ENCODE data around the gene EFCAB12.

Gene EFCAB12

DNA sequence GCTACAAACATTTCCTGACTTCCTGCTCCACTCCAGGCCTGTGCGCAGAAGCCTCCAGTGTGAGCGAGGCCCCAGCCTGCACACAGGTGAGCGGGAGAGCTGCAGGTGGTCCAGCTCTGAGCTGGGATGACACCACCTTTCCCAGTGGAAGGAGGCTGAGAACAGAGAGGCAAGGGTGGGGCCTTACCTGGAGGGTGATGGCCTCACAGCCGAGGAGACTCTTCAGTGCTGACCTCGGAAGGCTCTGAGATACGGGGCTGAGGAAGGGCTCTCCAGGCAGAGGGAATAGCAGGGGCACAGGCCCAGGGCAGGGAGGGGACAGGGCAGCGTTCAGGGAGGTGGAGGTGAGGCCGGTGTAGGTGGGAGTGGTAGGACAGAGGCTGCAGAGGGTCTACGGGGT is 70.8 kb downstream of the EFCAB12 start:
- Histone ChIP-seq H3K4me1 (ENCODE audit: insufficient read depth, insufficient read length) (peaks cover 14% of the 10 kb centered on the region), H3K36me3 (ENCODE audit: insufficient read depth, insufficient read length, low read length) (no peaks in the 10 kb centered on the region), H3K4me3 (ENCODE audit: insufficient read length, low read depth) (no peak overlapping the region), H3K9me3 (ENCODE audit: insufficient read depth, low read length) (no peaks in the 10 kb centered on the region; the same call in 1 of the 2 replicates), H3K9ac (ENCODE audit: insufficient read length, low read depth) (no peak overlapping the region), H3K27me3 (ENCODE audit: insufficient read depth, insufficient read length) (no peaks in the 10 kb centered on the region)
- no peak for DNase-seq (ENCODE audit: low read depth, low spot score)
- TF ChIP-seq SUZ12 (IDR thresholded peaks at IDR 0.05; ENCODE audit: extremely low read depth, insufficient read depth, insufficient read length) (no peak), YY1 (IDR thresholded peaks at IDR 0.05; ENCODE audit: insufficient read depth, insufficient read length) (no peak), ZNF274 (IDR thresholded peaks at IDR 0.05; ENCODE audit: low read depth, low read length) (no peak)

DNA sequence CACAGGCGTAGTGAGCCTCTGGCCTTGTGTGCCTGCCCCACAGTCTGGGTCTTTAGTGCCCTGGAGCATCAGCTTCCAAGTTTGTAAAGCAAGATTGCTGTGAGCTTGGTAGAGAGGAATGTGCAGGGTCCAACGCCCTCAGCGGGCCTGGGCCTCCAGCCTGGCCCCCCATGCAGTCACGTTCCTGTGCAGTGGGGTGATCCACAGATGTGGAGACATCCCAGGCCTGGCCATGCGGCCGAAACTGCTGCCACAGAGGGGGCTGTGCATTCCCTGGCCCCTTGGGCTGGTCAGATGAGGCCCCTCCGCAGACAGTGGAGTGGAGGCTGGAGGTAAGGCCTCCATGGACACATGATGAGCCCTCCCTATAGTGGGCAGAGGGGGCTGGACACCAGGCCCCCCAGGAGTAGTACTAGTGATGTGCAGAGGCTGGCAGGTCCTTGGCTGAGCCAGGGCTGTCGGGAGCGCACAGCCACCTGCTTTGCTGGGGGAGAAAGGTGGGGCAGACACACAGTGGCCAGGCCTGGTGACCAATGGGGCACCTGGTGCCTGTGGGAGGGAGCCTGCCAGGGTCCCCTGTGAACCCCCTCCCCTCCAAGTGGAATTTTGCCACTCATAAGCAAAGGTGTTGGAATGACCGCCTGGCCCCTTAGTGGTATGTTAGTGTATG is 71.5 kb downstream of the EFCAB12 start:
- peaks cover 17% of the 10 kb centered on the region for H3K4me1 ChIP-seq (ENCODE audit: insufficient read depth, insufficient read length)
- DNase-seq (ENCODE audit: low read depth, low spot score): no peak
- H3K27me3 ChIP-seq (ENCODE audit: insufficient read depth, insufficient read length): no peaks in the 10 kb centered on the region
- H3K4me3 ChIP-seq (ENCODE audit: insufficient read length, low read depth): no peak overlapping the region
- H3K9me3 ChIP-seq (ENCODE audit: insufficient read depth, low read length): no peaks in the 10 kb centered on the region; the same call in 1 of the 2 replicates
- H3K36me3 ChIP-seq (ENCODE audit: insufficient read depth, insufficient read length, low read length): no peaks in the 10 kb centered on the region
- TF ChIP-seq YY1 (IDR thresholded peaks at IDR 0.05; ENCODE audit: insufficient read depth, insufficient read length) (no peak), SUZ12 (IDR thresholded peaks at IDR 0.05; ENCODE audit: extremely low read depth, insufficient read depth, insufficient read length) (no peak), ZNF274 (IDR thresholded peaks at IDR 0.05; ENCODE audit: low read depth, low read length) (no peak)
- H3K9ac ChIP-seq (ENCODE audit: insufficient read length, low read depth): no peak overlapping the region

DNA sequence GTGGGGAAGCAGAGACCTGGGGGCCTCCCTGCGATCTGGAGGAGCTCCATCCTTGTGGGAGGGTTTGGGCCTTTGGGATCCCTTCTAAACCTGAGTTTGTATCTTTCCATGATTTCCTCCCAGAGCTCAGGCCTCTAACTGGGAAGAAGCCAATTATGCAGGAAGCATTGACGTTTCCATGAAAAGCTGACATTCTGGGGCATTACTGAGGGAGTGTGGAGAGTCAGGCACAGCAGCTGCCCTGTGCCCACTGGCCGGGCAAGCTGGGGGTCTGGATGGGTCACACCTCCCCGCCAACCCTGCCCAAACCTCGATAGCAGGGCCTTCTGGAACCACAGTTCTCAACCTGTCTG is 74.9 kb downstream of the EFCAB12 start:
- Histone ChIP-seq H3K4me3 (ENCODE audit: insufficient read length, low read depth) (no peak overlapping the region), H3K9me3 (ENCODE audit: insufficient read depth, low read length) (no peaks in the 10 kb centered on the region), H3K4me1 (ENCODE audit: insufficient read depth, insufficient read length) (peaks cover 11% of the 10 kb centered on the region), H3K27me3 (ENCODE audit: insufficient read depth, insufficient read length) (no peaks in the 10 kb centered on the region), H3K36me3 (ENCODE audit: insufficient read depth, insufficient read length, low read length) (no peaks in the 10 kb centered on the region), H3K9ac (ENCODE audit: insufficient read length, low read depth) (no peak overlapping the region)
- TF ChIP-seq ZNF274 (IDR thresholded peaks at IDR 0.05; ENCODE audit: low read depth, low read length) (no peak), YY1 (IDR thresholded peaks at IDR 0.05; ENCODE audit: insufficient read depth, insufficient read length) (no peak)
- DNase-seq (ENCODE audit: low read depth, low spot score): no peak

DNA sequence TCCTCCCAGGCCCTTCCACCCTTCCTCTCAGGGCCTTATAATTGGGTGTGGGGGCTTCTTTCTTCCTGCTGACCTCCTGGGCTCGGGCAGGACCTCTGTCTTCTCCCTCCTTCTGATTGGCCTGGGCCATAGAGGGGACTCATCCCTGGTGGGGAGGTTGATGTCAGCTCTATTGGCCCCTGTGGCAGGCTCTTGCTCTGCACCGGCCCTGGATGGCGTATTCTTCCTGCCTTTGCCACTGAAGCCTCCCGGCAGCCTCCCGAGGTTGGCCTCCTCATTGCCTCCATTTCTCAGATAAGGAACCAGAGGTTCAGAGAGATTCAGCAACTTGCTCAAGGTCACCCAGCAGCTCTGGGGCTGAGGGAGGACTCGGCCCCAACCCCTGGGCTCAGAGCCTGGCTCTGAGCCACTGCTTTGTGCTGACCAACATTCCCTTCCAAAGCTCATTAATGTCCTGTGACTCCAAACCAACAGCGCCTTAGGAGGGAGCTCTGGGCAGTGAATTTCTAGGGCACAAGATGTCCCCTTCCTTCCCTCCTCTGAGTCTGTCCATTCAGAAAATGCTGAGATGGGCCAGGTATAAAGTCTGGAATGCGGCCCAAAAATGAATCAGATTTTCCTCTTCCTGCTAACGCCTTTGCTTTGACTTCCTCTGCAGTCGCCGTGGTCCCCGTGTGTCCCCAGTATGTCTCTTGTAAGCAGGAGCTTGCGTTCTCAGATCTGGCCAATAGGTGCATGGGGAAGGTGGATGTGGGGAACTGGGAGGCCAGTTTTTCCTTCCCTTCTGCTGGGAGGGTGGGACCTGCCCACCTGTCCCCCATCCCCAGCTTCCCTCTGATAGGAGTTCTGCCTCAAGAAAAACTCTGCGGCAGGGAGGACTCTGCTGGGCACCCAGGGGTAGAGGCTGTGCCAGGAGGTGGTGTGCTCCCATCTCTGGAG is 75.5 kb downstream of the EFCAB12 start:
- TF ChIP-seq ZNF274 (IDR thresholded peaks at IDR 0.05; ENCODE audit: low read depth, low read length) (no peak), YY1 (IDR thresholded peaks at IDR 0.05; ENCODE audit: insufficient read depth, insufficient read length) (no peak), SUZ12 (IDR thresholded peaks at IDR 0.05; ENCODE audit: extremely low read depth, insufficient read depth, insufficient read length) (no peak)
- Histone ChIP-seq H3K9ac (ENCODE audit: insufficient read length, low read depth) (no peak overlapping the region), H3K27me3 (ENCODE audit: insufficient read depth, insufficient read length) (no peaks in the 10 kb centered on the region), H3K4me3 (ENCODE audit: insufficient read length, low read depth) (no peak overlapping the region), H3K4me1 (ENCODE audit: insufficient read depth, insufficient read length) (peaks cover 11% of the 10 kb centered on the region), H3K36me3 (ENCODE audit: insufficient read depth, insufficient read length, low read length) (no peaks in the 10 kb centered on the region), H3K9me3 (ENCODE audit: insufficient read depth, low read length) (no peaks in the 10 kb centered on the region)
- no peak for DNase-seq (ENCODE audit: low read depth, low spot score)

DNA sequence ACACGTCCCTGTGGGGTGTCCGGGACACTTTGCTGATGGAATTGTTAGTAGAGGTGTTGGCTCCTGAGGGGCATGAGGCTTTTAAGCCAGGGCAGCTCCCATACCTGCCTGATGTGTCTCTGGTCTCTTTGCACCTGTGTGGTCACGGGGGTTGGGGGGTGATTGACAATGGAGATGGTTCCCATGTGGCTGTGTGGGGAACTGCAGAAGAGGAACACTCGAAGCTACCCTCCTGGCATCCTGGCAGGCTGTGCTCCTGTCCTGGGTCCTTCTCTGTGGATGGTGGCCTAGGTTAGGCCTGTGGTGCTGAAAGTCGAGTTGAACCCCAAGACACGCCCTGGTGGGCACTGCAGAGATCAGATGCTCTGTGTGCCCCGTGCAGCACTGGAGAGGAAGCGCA is 76.4 kb downstream of the EFCAB12 start:
- TF ChIP-seq YY1 (IDR thresholded peaks at IDR 0.05; ENCODE audit: insufficient read depth, insufficient read length) (no peak), ZNF274 (IDR thresholded peaks at IDR 0.05; ENCODE audit: low read depth, low read length) (no peak), SUZ12 (IDR thresholded peaks at IDR 0.05; ENCODE audit: extremely low read depth, insufficient read depth, insufficient read length) (no peak)
- H3K4me3 ChIP-seq (ENCODE audit: insufficient read length, low read depth): no peak overlapping the region

More for the DNA sequence above, 76.4 kb downstream of the EFCAB12 start:
- H3K9me3 ChIP-seq (ENCODE audit: insufficient read depth, low read length): no peaks in the 10 kb centered on the region
- no peaks in the 10 kb centered on the region for H3K27me3 ChIP-seq (ENCODE audit: insufficient read depth, insufficient read length)
- H3K36me3 ChIP-seq (ENCODE audit: insufficient read depth, insufficient read length, low read length): no peaks in the 10 kb centered on the region
- H3K4me1 ChIP-seq (ENCODE audit: insufficient read depth, insufficient read length): peaks cover 6% of the 10 kb centered on the region
- no peak overlapping the region for H3K9ac ChIP-seq (ENCODE audit: insufficient read length, low read depth)
- DNase-seq (ENCODE audit: low read depth, low spot score): no peak
